H9 (cell line): ENCODE results near the gene TNS2. TPM values are rescaled to one million over a fixed set of nuclear protein-coding genes. Genes with fewer than 3 reads are reported as not detected.

Source experiments
- DNase-seq: peaks from one replicate; pipeline ENCODE4 v3.0.0-alpha.2; 2017
- H2AFZ ChIP-seq: one replicate; pipeline ENCODE4 v1.6.1; 2013; ENCODE audit warnings: mild to moderate bottlenecking, low read length, control low read depth, moderate library complexity
- H2AK5ac ChIP-seq: 2 replicates; pipeline ENCODE4 v1.6.1; 2013; ENCODE audit warnings: low read length, control low read depth, mixed read lengths; ENCODE audit not compliant: insufficient read length
- H2BK120ac ChIP-seq: one replicate; pipeline ENCODE4 v1.6.1; 2013; ENCODE audit warnings: low read depth, mild to moderate bottlenecking, low read length, control low read depth, inconsistent platforms; ENCODE audit not compliant: poor library complexity, severe bottlenecking
- H2BK12ac ChIP-seq: 2 replicates; pipeline ENCODE4 v1.6.1; 2013; ENCODE audit warnings: low read length, control low read depth, mixed read lengths, low read depth; ENCODE audit not compliant: insufficient read length
- H2BK15ac ChIP-seq: 2 replicates; pipeline ENCODE4 v1.6.1; 2013; ENCODE audit warnings: low read depth, low read length, control low read depth
- H2BK20ac ChIP-seq: one replicate; pipeline ENCODE4 v1.6.1; 2013; ENCODE audit warnings: low read depth, mild to moderate bottlenecking, low read length, control low read depth, inconsistent platforms; ENCODE audit not compliant: poor library complexity, severe bottlenecking
- H2BK5ac ChIP-seq: 2 replicates; pipeline ENCODE4 v1.6.1; 2013; ENCODE audit warnings: low read length, control low read depth, mixed read lengths; ENCODE audit not compliant: insufficient read length
- H3K14ac ChIP-seq: 2 replicates; pipeline ENCODE4 v1.6.1; 2013; ENCODE audit warnings: low read length, control low read depth; ENCODE audit not compliant: insufficient read depth
- H3K18ac ChIP-seq: 2 replicates; pipeline ENCODE4 v1.6.1; 2013; ENCODE audit warnings: low read depth, mild to moderate bottlenecking, mixed read lengths, low read length, control low read depth; ENCODE audit not compliant: insufficient read length
- H3K23ac ChIP-seq: 2 replicates; pipeline ENCODE4 v1.6.1; 2013; ENCODE audit warnings: low read length, control low read depth, mixed read lengths, low read depth; ENCODE audit not compliant: insufficient read length
- H3K23me2 ChIP-seq: 2 replicates; pipeline ENCODE4 v1.6.1; 2013; ENCODE audit warnings: low read depth, mild to moderate bottlenecking, mixed read lengths, low read length, control low read depth; ENCODE audit not compliant: insufficient read length, poor library complexity, severe bottlenecking
- H3K27ac ChIP-seq: 2 replicates; pipeline ENCODE4 v1.5.1; 2013; ENCODE audit warnings: low read length, control low read depth, mixed read lengths, low read depth; ENCODE audit not compliant: insufficient read length
- H3K27me3 ChIP-seq: 2 replicates; pipeline ENCODE4 v1.6.1; 2013; ENCODE audit warnings: low read length, control low read depth, inconsistent platforms; ENCODE audit not compliant: insufficient read depth
- H3K4ac ChIP-seq: 2 replicates; pipeline ENCODE4 v1.6.1; 2013; ENCODE audit warnings: low read depth, mild to moderate bottlenecking, control low read depth, inconsistent platforms, low read length, moderate library complexity
- H3K4me1 ChIP-seq: 2 replicates; pipeline ENCODE4 v1.6.1; 2013; ENCODE audit warnings: low read length, control low read depth, inconsistent platforms; ENCODE audit not compliant: insufficient read depth
- H3K4me2 ChIP-seq: 2 replicates; pipeline ENCODE4 v1.6.1; 2013; ENCODE audit warnings: low read length, control low read depth, mixed read lengths; ENCODE audit not compliant: insufficient read length, insufficient read depth
- H3K56ac ChIP-seq: 2 replicates; pipeline ENCODE4 v1.6.1; 2013; ENCODE audit warnings: low read depth, mild to moderate bottlenecking, mixed read lengths, low read length, control low read depth; ENCODE audit not compliant: insufficient read length
- H3K79me1 ChIP-seq: 2 replicates; pipeline ENCODE4 v1.6.1; 2013; ENCODE audit warnings: low read depth, mild to moderate bottlenecking, moderate library complexity, low read length, control low read depth, inconsistent platforms; ENCODE audit not compliant: insufficient read depth, poor library complexity, severe bottlenecking
- H3K79me2 ChIP-seq: 2 replicates; pipeline ENCODE4 v1.6.1; 2013; ENCODE audit warnings: low read length, control low read depth, inconsistent platforms; ENCODE audit not compliant: insufficient read depth
- H3K9ac ChIP-seq: 2 replicates; pipeline ENCODE4 v1.6.1; 2013; ENCODE audit warnings: low read length, control low read depth, mixed read lengths; ENCODE audit not compliant: insufficient read length; ENCODE audit errors: extremely low read depth
- H3K9me3 ChIP-seq: one replicate; pipeline ENCODE4 v1.6.1; 2013; ENCODE audit warnings: low read depth, low read length, inconsistent platforms; ENCODE audit not compliant: control insufficient read depth
- H3T11ph ChIP-seq: one replicate; pipeline ENCODE4 v1.6.1; 2013; ENCODE audit warnings: mild to moderate bottlenecking, low read length, control low read depth, inconsistent platforms
- H4K20me1 ChIP-seq: one replicate; pipeline ENCODE4 v1.6.1; 2013; ENCODE audit not compliant: control insufficient read depth, insufficient read length, insufficient read depth
- H4K5ac ChIP-seq: 2 replicates; pipeline ENCODE4 v1.6.1; 2013; ENCODE audit warnings: low read depth, mild to moderate bottlenecking, mixed read lengths, low read length, control low read depth; ENCODE audit not compliant: insufficient read length
- H4K8ac ChIP-seq: replicated peaks from 2 replicates; pipeline ENCODE4 v1.6.1; 2013; ENCODE audit warnings: low read length, control low read depth, mixed read lengths, low read depth; ENCODE audit not compliant: insufficient read length
- H4K91ac ChIP-seq: 2 replicates; pipeline ENCODE4 v1.6.1; 2013; ENCODE audit warnings: low read depth, mild to moderate bottlenecking, moderate library complexity, mixed read lengths, low read length, control low read depth; ENCODE audit not compliant: insufficient read length
- H3K27ac Mint-ChIP-seq, 3 experiments: 2 replicates in 2 of 3; 3 replicates in 1 of 3; pipeline ENCODE4 v1.8.0; 2020 to 2021; ENCODE audit warnings: mixed read lengths in 3 of 3, mild to moderate bottlenecking in 1 of 3, moderate library complexity in 1 of 3
- H3K27me3 Mint-ChIP-seq: 2 replicates; pipeline ENCODE4 v1.8.0; 2021; ENCODE audit warnings: low read depth, mild to moderate bottlenecking, moderate library complexity, mixed read lengths
- H3K36me3 Mint-ChIP-seq, 3 experiments: 2 replicates in 2 of 3; 3 replicates in 1 of 3; pipeline ENCODE4 v1.8.0; 2020 to 2021; ENCODE audit warnings: low read depth in 3 of 3, mixed read lengths in 3 of 3; ENCODE audit not compliant: insufficient read depth in 1 of 3
- H3K4me1 Mint-ChIP-seq, 2 experiments: 2 replicates each; pipeline ENCODE4 v1.8.0; 2020; ENCODE audit warnings: mixed read lengths in 2 of 2
- H3K4me3 Mint-ChIP-seq, 2 experiments: 2 replicates in 1 of 2; 3 replicates in 1 of 2; pipeline ENCODE4 v1.8.0; 2020 to 2021; ENCODE audit warnings: mild to moderate bottlenecking in 2 of 2, mixed read lengths in 2 of 2, moderate library complexity in 1 of 2
- H3K9me3 Mint-ChIP-seq, 2 experiments: 2 replicates in 1 of 2; 3 replicates in 1 of 2; pipeline ENCODE4 v1.8.0; 2020; ENCODE audit warnings: mild to moderate bottlenecking in 2 of 2, mixed read lengths in 2 of 2, moderate library complexity in 1 of 2
- CTCF ChIP-seq: fragments of 200-600 bp; sonication (generic); conservative IDR thresholded peaks from 3 replicates; pipeline ENCODE4 v1.8.0; 2021; ENCODE audit warnings: antibody characterized with exemption, mild to moderate bottlenecking
- WGBS: extraction: QIAGEN DNeasy Blood & Tissue Kit; methylation state at CpG from one replicate; pipeline ENCODE4 v1.1.7; 2013; ENCODE audit warnings: missing lambda C conversion rate, low lambda C conversion rate, mixed read lengths; ENCODE audit not compliant: insufficient read length; ENCODE audit errors: extremely low coverage; 5-methylcytosine and 5-hydroxymethylcytosine counted together
- total RNA-seq: library from RNA; stranded (reverse); gene quantifications from 2 replicates; pipeline ENCODE4 v1.2.1, GENCODE V29; 2021

Gene TNS2
- total RNA-seq, 1 experiment from 2014 or later = 4.5 TPM

- Histone ChIP-seq H3K79me1 (no peaks in the 10 kb centered on the region), H3K56ac (no peak overlapping the region), H2BK12ac (no peak overlapping the region), H3K4me1 (peaks cover 25% of the 10 kb centered on the region; the same call in 1 of the 2 replicates), H3K18ac (no peak overlapping the region), H4K91ac (no peak overlapping the region), H3K79me2 (no peaks in the 10 kb centered on the region; the same call in 1 of the 2 replicates), H3K23ac (no peak overlapping the region), H3K9me3 (no peaks in the 10 kb centered on the region), H2BK20ac (no peak overlapping the region), H2BK120ac (no peak overlapping the region), H3K27ac (no peak overlapping the region), H3K4ac (no peak overlapping the region), H4K20me1 (no peaks in the 10 kb centered on the region), H4K5ac (no peak overlapping the region), H4K8ac (no peak overlapping the region), H3K23me2 (peaks cover 15% of the 10 kb centered on the region), H3T11ph (no peak overlapping the region), H3K14ac (no peak overlapping the region), H3K27me3 (no peaks in the 10 kb centered on the region; the same call in 1 of the 2 replicates), H3K9ac (no peak overlapping the region), H2BK5ac (no peak overlapping the region), H2AK5ac (no peak overlapping the region), H2BK15ac (no peak overlapping the region), H2AFZ (no peak overlapping the region), H3K4me2 (peak overlapping the region; percentile 46)
- H3K4me1 Mint-ChIP-seq = peaks cover 50 to 61% of the 10 kb centered on the region in 2 experiments
- H3K36me3 Mint-ChIP-seq = peaks cover 6 to 8% (median 7%) of the 10 kb centered on the region in 3 experiments; a peak in 5 of 7 replicates
- no peaks in the 10 kb centered on the region; a peak in 1 of 5 replicates for H3K9me3 Mint-ChIP-seq
- no CpG with 5 or more reads among the region's 2 CpGs for WGBS
- peak overlapping the region; percentile 38 to 69 for H3K4me3 Mint-ChIP-seq
- peak overlapping the region in 1 of 3 experiments; percentile 6; a peak in 1 of 7 replicates for H3K27ac Mint-ChIP-seq
- peaks cover 16% of the 10 kb centered on the region for H3K27me3 Mint-ChIP-seq
- TF ChIP-seq CTCF = no peak
- DNase-seq = no peak
Observed at GRCh38 chr12:53050426-53051057, 677 bp downstream of the TNS2 start.
